ENCODE results near the gene CCDC174.

Gene CCDC174

DNA sequence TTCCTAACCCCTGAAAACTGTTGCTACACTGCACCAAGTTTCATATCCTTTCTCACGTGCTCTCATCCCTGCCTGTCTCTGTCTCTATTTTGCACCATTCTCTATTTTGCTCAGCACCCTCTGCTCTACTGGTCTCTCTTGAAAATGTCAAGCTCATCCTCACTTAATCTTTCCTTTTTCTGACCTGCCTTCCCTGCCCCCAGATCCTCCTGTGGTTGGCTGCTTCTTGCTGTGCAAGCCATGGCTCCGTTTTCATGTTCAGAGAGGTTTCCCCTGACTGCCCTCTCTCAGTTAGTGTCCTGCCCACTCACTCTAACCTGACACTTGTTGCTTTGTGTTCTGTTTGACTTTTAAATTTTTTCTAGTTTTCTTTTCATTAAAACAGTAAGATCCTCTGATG is 6.0 kb downstream of the CCDC174 start:
- no peak for DNase-seq

DNA sequence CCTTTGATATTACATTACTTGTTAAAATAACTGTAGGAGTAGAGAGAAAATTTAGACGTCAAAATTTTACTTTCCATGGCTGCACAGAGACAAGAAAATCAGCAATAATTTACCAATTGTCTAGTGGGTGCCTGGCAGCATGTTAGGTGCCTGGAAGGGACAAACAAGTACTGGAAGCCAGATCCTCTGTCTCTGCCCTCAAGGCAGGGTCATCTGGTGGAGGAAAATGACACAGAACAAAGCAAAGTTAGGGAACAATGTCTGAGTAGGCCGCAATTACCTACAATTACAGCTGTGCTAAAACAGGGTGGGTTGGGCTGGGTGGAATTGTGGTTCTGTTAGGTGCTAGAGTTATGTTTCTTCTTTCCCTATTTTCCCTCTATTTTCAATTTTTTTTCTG is 7.4 kb downstream of the CCDC174 start:
- no peak for DNase-seq

DNA sequence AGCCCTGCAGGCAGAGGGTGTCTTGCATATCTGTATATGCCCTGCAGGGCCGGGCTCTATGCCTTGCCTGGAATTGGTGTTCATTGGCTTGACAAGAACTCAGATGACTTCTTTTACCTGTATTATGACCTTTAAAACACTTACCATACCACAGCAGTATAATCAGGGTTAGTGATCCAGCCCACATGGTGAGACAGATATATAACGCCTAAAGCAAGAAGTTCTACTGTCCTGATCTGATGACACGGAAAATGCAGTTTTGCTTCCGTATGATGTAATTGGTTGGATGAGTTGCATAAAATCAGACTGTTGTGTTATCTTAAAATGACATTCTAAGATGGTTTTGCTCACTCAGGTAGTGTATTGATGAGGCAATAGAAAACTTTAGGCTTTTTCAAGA is 9.4 kb downstream of the CCDC174 start:
- no peak for DNase-seq

DNA sequence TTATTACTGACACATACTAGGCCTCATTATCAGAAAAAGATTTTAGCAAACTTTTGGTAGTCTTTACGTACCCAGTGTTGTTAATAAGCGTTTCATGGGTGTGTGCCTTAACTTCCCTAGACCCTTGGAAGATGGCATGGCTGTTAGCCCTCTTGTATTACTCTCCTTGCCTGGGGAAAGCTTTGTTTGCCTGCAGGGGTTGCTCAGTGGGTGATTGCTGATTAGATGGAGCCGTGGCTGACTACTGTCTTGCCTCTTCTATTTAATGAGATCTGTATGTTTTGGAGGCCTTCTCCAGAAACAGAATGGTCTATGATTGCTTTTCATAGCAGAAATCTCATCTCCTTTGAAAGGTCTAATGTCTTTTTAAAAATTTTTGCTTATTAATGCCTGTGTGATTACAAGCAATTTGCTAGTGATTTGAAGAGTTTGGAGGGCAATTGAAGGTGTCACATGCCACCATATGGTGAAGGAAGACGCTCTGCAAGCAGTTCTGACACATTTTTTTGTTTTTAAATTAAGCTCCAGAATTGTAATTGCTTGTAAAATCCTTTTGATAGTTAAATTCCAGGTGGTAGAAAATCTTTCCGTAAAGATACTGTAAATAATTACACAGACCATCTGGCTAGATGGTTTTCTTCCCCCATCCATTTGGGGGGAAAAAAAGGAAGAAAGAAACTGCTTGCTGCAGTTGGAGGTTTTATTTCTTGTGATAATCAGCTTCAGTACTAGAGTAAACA is 12.0 kb downstream of the CCDC174 start:
- no peak for DNase-seq

DNA sequence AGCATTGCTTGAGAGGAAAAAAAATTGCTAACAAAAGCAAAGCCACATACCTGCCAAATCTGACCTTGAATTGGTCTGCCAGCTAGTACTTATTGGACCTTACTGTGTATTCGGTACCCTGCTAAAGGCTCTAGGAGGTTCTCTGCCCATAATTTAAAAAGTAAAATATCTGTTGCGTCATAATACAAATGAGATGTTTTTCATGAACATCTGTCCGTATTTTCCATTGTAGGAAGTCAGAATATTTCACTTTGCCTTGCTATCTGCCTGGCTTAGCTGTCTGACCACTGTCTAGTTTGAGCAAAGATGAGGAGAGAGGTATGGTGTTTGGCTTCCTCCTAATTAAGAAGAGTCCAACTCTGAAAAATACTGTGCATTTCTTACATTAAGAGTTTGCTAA is 12.6 kb downstream of the CCDC174 start:
- no peak for DNase-seq

DNA sequence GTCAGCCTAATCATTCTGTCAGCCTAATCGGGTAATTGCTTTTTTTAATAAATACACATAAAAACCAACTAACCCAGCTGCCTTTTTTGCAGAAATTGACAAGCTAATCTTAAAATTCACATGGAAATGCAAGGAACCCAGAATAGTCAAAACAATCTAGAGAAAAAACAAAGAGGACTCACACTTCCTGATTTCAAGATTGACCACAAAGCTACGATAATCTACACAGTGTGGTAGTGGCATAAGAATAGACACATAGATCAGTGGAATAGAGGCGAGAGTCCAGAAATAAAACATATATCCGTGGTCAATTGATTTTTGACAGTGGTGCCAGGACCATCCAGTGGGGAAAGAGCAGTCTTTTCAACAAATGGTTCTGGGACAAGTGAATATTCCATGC is 21.0 kb downstream of the CCDC174 start:
- no peak for DNase-seq

DNA sequence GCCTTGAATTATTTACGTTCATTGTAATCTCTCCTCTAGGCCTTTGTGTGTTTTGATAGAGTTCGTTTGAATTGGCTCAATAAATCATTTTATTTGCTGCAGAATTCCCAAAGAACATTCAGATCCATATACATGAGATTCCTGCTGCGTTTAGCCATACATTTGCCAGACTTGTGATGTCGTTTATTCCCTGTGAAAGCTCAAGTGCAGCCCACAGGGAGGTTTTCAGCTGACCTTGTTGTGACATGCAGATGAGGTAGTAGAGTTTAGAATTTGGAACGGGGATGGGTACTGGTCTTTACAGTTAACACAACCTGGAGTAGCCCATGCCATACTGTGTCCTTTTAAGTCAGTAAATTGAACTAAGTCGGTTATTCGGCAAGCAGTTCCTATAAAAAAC is 23.3 kb downstream of the CCDC174 start, which contains the start of gene C3orf20:
Gene C3orf20 (plus strand): TSS at position 301 of the 400 bp plus-strand sequence. CDS start 7,573 bp downstream, outside the sequence.
- DNase-seq, result no peak

DNA sequence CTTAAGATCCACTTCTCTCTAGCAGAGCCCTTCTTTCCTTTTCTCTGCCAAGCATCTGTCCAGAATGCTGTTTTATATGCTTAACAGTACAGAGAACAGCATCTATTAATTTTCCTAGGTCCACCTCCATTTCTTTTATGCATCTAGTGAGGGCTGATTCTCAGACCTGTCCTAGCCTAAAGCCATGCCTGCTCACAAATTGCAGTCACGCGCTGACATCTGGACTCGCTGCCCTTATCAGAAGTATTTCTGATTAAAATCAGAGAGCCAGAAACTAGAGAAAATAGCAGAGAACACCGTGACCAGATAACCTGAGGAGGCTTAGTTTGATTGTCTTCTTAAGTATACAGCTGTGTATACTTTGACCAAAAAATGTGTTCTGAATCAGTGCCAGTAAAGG is 25.3 kb downstream of the CCDC174 start:
- DNase-seq, result no peak

DNA sequence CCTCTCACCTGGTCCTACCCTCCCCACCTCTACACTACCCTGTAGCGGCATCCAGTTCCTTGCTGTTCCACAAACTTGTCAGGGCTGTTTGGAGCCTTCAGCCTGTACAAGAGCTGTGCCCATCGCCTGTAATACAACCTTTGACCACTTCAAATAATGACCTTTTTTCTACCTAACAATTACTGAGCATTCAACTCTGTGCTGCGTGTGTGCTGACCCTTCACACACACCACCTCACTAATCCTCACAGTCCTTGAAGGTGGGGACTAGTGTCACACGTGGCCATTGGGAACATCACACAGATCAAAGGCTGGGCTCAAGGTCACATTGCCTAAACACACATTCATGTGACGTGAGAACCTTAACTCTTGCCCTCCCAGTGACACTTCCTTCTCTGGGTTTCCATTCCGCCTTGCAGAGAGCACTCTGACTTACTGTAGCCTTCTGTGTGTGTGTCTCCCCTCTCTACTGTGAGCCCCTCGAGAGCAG is 26.5 kb downstream of the CCDC174 start:
- DNase-seq, result no peak

DNA sequence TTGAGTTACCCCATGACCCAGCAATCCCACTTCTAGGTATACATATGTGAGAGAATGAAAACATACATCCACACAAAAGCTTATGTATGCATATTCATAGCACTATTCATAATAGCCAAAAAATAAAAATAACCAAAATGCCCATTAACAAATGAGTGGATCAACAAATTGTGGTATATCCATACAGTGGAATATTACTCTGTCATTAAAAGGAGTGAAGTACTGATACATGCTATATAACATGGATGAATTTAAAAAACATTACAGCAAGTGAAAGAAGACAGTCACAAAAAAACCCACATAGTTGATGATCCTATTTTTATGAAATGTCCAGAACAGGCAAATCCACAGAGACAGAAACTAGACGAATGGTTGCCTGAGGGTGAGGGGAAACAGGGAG is 28.6 kb downstream of the CCDC174 start:
- DNase-seq, result no peak

DNA sequence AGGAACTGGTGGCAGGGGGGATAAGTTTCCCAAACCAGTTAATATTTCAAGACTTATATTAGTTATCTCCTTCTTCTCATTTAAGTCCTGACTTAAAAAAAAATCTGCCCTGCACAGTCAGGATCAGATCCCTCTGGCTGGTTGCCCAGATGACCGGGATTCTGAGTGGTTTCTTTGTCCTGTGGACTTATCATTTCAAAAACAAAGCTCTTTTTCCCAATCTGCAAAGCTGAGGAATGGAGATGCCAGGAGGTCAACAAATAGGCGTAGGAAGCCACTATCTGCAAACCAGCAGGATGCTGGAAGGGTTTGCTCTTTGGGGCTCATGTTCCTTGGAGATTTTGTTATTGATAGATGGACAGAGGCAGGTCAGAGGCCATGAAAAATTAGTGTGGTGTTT is 29.2 kb downstream of the CCDC174 start:
- DNase-seq, result no peak

DNA sequence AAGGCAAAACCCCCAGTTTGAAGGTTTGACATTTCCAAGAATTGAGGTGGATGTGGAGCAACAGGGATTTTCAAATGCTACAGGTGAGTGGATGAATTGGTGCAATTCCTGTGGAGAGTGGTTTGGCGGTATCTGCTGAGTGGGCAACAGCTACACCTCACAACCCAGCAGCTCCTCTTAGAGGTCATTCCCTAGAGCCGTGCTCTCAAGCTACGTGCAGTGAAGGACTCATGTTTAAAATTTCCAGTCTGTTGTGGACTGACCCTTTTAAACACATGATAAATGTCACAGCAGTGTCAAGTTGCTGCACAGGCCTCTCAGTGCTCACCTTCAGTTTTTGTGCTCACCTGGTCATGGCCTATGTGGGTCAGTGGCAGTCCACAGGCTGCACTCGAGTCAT is 32.9 kb downstream of the CCDC174 start:
- no peak for DNase-seq

DNA sequence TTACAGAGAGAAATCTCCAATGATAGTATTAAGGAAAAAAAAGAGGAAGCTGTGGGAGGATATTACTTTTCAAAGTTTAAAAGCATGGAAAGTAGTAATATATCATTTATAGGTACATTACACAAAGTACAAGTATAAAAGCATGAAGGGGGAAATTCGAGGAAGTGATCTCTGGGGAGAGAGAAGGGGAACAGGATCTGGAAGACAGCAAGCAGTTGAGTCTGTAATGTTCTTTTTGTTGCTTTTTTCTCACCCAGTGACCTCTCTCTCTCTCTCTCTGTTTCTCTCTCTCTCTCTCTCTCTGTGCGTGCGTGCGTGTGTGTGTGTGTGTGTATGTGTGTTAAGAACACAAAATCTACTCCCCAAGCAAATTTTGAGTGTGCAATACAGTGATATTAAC is 33.6 kb downstream of the CCDC174 start:
- no peak for DNase-seq

DNA sequence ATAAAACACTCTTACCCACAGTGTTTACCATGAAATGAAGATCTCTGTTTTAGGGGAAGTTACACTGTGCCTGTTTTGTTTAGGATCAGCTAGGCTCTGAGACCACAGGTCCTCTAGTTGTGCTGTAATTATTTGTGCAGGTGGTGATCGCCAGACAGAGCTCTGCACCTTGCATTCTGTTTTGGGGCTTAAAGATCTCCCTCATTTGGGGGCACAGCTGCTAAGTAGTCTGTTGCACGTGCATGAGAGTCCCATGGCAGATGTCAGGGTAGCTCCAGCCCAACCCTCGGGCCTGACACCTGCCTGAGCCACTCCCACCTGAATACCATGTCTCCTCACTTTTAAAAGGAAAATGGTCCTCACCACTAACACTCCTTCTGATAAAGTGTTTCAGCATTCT is 35.8 kb downstream of the CCDC174 start:
- DNase-seq, result no peak

DNA sequence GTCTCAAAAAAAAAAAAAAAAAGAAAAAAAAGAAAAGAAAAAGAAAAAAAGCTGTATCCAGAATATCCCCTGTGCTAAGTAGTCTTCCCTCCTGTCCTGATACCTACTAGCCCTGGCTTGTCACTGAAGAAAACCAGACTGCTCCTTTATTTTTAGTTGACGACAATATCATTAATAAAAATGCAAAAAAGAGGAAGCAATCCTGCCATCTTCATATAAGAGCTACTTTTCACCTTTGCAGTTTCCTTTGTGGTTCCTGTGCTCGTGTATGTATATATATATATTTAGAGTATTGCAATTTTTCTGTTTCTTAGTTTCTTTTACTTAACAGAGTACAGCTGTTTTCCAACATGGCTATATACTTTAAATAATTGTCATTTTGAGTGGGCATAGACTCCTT is 37.0 kb downstream of the CCDC174 start:
- no peak for DNase-seq

DNA sequence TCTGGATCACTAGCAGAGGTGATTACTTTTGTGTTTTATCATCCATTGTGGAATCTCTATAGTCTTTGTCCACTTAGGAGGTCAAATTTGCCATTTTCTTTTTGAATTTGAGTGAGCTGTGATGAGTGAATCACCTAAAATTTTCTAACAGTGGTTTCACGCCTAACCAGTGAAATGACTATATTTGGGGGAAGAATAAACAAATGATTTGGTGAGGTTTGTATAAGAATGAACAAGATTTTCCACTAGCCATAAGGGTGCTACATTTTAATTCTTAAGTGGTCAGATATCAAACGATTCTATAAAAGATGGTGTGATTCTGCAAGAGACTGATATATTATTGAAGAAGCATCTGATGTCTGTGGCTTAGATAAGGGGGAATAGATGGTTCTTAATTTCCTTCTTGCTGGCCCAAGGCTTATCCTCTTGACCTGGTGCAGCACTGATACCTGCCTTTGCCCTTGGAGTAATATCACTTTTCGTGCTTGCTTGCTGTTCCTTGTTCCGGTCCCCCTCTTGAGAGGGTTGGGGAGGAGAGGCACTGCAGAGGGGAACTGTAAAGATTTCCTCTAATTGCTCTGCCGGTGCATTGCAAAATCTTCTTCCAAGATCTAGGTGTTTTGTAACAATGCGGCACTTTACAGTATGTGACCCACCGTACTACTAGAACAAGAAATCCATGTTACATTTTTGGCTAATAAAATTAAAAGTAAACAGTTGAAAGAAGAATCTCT is 37.9 kb downstream of the CCDC174 start:
- DNase-seq, result no peak

DNA sequence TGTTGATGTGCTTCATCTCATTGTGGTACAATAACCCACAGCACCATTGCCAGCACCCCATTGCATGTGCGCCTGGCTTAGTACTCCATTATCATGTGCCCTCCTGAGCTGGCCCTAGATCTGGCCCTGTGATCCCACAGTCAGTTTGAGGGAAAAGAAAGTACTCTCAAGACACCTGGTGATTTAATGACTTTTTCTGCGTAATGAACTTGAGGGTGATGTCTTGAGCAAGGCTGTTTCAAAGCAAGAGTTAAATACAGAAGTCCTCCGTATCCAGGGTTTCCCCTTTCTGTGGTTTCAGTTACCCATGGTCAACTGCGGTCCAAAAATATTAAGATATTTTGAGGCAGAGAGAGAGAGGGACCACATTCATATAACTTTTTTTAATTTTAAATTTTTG is 39.7 kb downstream of the CCDC174 start:
- no peak for DNase-seq

DNA sequence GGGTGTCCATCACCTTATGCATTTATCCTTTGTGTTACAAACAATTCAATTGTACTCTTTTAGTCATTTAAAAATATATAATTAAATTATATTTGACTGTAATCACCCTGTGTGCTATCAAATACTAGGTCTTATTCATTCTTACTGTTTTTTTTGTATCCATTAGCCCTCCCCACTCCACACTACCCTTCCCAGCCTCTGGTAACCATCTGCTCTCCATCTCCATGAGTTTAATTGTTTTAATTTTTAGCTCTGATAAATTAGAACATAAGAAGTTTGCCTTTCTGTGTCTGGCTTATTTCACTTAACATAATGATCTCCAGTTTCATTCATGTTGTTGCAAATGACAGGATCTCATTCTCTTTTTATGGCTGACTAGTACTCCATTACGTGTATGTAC is 40.2 kb downstream of the CCDC174 start:
- no peak for DNase-seq

DNA sequence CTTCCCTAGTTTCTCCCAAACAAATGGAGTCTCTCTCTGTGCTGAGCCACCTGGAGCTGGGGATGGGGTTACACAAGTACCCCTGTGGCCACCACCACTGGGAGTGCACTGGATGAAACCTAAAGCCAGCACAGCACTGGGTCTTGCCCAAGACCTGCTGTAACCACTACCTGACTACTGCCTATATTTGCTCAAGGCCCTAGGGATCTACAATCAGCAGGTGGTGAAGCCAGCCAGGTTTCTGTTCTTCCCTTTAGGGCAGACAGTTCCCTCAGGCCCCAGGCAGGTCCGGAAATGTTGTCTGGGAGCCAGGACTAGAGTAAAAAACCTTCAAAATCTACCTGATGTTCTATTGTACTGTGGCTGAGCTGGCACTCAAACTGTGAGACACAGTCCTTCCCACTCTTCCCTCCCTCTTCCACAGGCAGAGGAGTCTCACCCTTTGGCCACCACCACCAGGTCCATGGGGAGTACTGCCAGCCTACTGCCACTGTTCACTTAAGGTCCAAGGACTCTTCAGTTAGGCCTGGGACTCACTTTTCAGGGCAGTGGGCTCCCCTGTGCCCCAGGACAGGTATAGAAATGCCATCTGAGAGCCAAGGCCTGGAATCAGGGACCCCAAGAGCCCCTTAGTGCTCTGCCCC is 47.2 kb downstream of the CCDC174 start:
- DNase-seq, result no peak

DNA sequence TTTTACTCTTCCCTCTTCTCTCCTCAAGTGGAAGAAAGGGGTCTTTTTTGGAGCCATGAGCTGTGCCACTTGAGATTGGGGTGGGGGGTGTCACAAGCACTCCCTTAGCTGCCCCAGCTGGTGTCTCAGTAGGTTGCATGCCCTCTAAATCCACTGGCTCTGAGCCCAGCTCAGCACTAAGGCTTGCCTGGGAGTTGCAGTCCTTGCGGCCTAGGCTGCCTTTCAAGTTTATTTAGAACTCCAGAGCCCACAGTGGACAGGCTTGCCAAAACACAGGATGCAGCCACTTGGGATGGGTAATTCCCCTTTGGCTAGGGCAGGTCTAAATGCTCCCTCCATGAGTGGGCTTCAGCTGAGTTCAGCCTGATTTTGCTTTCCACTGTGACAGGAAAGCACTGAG is 48.1 kb downstream of the CCDC174 start:
- no peak for DNase-seq

DNA sequence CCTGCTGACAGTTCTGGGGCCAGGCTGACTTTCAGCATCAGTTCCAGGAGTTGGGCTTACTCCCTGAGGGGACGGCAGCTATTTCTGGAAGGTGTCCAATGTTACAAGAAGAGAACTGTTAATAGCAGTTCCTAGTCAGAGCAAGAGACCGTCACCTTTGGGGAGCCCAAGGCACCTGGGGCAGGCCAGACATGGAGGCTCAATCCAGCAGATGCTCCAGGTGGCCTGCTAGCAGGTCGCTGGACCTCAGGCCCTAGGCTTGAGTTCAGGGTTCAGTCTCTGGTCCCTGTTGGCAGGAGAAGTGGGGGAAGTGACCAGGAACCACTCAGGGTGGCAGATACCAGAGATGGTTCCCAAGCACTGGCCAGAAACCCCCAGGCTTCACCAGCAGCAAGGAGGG is 49.3 kb downstream of the CCDC174 start:
- DNase-seq, result no peak

DNA sequence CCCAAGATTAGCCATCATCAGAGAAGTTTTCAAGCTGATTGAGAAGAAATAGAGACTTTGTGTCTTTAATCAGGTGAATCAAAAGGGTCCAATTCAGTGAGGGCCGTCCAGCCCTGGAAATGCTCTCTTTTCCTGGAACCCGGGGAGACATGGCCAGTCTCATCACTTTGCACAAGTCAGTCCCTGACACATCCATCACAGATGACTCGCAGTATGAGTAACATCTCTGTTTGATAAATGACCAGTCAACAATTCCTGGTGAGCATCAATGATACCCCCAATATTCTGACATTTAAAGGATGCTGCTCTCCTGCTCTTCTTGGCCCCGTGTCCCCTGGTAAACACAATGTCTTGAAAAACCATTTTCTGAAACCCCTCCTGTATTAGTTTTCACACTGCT is 50.1 kb downstream of the CCDC174 start:
- DNase-seq, result no peak

DNA sequence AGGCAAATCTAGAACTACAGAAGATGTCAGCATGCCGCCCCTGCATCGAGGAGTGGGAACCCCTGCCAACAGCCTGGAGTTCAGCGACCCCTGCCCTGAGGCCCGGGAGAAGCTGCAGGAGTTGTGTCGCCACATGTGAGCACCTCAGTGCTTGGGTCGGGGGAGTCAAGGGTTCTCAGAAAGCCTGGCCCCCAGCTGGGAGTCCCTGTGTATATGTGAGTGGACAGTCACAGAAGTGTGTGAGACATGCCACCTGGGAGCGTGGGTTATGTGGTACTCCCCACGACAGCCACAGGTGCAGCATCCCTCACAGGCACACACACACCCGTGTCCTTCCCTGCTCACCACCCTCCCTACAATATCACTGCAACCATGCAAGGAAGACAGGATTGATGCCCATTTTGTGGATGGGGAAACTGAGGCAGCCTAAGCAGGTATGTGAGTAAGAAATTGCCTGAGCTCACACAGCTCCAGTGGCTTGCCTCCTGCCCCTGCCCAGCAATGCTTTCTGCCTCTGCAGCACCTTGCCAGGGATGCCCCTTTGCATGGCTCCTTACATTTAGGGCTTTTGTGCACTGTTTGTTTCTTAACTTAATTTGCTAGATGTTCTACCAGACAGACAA is 51.7 kb downstream of the CCDC174 start:
- no peak for DNase-seq

DNA sequence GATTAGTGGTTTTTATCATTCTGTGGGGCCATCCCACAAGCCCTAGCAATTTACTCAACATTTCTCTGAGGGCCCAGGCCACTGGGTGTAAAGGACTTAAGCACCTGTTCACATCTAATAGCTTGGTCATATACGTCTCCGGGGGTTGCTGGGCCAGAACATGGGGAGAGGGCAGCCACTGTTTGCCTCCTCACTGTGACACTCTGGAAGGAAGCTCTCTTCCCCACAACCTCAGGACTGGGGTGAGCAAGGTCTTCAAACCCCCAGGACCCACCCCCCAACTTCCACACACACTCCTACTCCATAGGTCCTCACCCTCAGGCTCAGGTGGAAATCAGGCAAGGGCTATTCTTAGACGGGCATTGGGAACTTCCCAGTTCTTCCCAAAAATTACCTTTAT is 52.2 kb downstream of the CCDC174 start:
- DNase-seq, result no peak
